CD4-positive, alpha-beta T cell (primary cell): ENCODE data around the gene HOTAIR. TPM values are rescaled to one million over a fixed set of nuclear protein-coding genes. Genes with fewer than 3 reads are reported as not detected.

Experiments used
- ATAC-seq: fragments of 200-7000 bp; cut with Tn5 transposase; one replicate; pipeline ENCODE4 v1.10.0; 2022; ENCODE audit warnings: mild to moderate bottlenecking; ENCODE audit not compliant: poor library complexity
- CTCF ChIA-PET: fragments of 350-600 bp; sonication (Branson Sonifier 250); formaldehyde crosslinking; loops from one replicate; lab custom pipeline; 2021; ENCODE audit warnings: antibody characterized with exemption, inconsistent platforms; lab: Charles Lee
- POLR2A ChIA-PET: fragments of 350-600 bp; sonication (Branson Sonifier 250); formaldehyde crosslinking; loops from one replicate; lab custom pipeline; 2021; ENCODE audit warnings: antibody characterized with exemption, inconsistent platforms; lab: Charles Lee
- DNase-seq, 14 experiments: peaks; one replicate each; pipeline ENCODE4 v3.0.0-alpha.2; 2013 to 2020; ENCODE audit warnings: mixed read lengths in 2 of 14
- H3K27ac ChIP-seq, 2 donors: one replicate each; pipeline versions ENCODE4 v1.5.1 to v1.7.0; 2013; ENCODE audit warnings: low read length in 2 of 2, low read depth in 1 of 2, mild to moderate bottlenecking in 1 of 2
- H3K27me3 ChIP-seq, 2 experiments: 1 replicate in 1 of 2; 2 replicates in 1 of 2; pipeline versions ENCODE4 v1.6.1 to v1.7.0; 2013; ENCODE audit warnings: low read length in 2 of 2, control low read depth in 1 of 2, mild to moderate bottlenecking in 1 of 2, moderate library complexity in 1 of 2; ENCODE audit not compliant: insufficient read depth in 2 of 2, control insufficient read depth in 1 of 2
- H3K36me3 ChIP-seq: one replicate; pipeline ENCODE4 v1.6.1; 2013; ENCODE audit warnings: low read length, control low read depth; ENCODE audit not compliant: insufficient read depth
- H3K4me1 ChIP-seq: one replicate; pipeline ENCODE4 v1.6.1; 2013; ENCODE audit warnings: low read length, control low read depth; ENCODE audit not compliant: insufficient read depth
- H3K4me3 ChIP-seq: one replicate; pipeline ENCODE4 v1.5.1; 2013; ENCODE audit warnings: mild to moderate bottlenecking, low read length, moderate library complexity
- H3K9me3 ChIP-seq, 2 experiments: 1 replicate in 1 of 2; 2 replicates in 1 of 2; pipeline versions ENCODE4 v1.6.1 to v1.7.0; 2013; ENCODE audit warnings: low read length in 2 of 2, mild to moderate bottlenecking in 2 of 2, control low read depth in 1 of 2, moderate library complexity in 1 of 2; ENCODE audit not compliant: control insufficient read depth in 1 of 2, insufficient read depth in 1 of 2
- H3K27ac Mint-ChIP-seq: one replicate; pipeline ENCODE4 v1.8.0; 2020; ENCODE audit warnings: mixed read lengths
- H3K27me3 Mint-ChIP-seq: one replicate; pipeline ENCODE4 v1.8.0; 2021; ENCODE audit warnings: mixed read lengths
- H3K36me3 Mint-ChIP-seq: one replicate; pipeline ENCODE4 v1.8.0; 2021; ENCODE audit warnings: low read depth, mixed read lengths
- H3K4me1 Mint-ChIP-seq: one replicate; pipeline ENCODE4 v1.8.0; 2021; ENCODE audit warnings: low read depth, mixed read lengths
- H3K4me3 Mint-ChIP-seq: one replicate; pipeline ENCODE4 v1.8.0; 2020; ENCODE audit warnings: mild to moderate bottlenecking, mixed read lengths
- H3K9me3 Mint-ChIP-seq: one replicate; pipeline ENCODE4 v1.8.0; 2020; ENCODE audit warnings: mixed read lengths
- CTCF ChIP-seq: fragments of 200-600 bp; IDR thresholded peaks from one replicate; pipeline ENCODE4 v1.8.0; 2022; ENCODE audit warnings: antibody characterized with exemption, mild to moderate bottlenecking
- intact Hi-C, 2 experiments: fragments of 100-400 bp; cut with DNase I in 1 of 2; cut with micrococcal nuclease in 1 of 2; formaldehyde crosslinking; loops; one replicate each; pipeline versions ENCODE4 v1.15.1 to v1.9.0; 2023 to 2025; cut with DNase I, micrococcal nuclease
- total RNA-seq, 174 experiments: library from RNA in 2 of 174; stranded (reverse) in 2 of 174; gene quantifications; one replicate each; pipeline ENCODE4 v1.2.3 and lab custom pipeline; 2021 to 2026

HOTAIR gene
- total RNA-seq, 2 experiments from 2014 or later: not detected

- H3K4me1 ChIP-seq: peaks cover 20% of the 10 kb centered on the region
- CTCF ChIA-PET: no interaction called here
- no peaks in the 10 kb centered on the region for H3K36me3 Mint-ChIP-seq
- ATAC-seq: no peak
- intact Hi-C loops: no loop called here
- peaks cover 4 to 49% of the 10 kb centered on the region in 2 experiments for H3K9me3 ChIP-seq
- peaks cover 99% of the 10 kb centered on the region for H3K27me3 Mint-ChIP-seq
- H3K4me3 Mint-ChIP-seq: no peak overlapping the region
- H3K36me3 ChIP-seq: no peaks in the 10 kb centered on the region
- no peaks in the 10 kb centered on the region for H3K4me1 Mint-ChIP-seq
- H3K27me3 ChIP-seq: peaks cover 93 to 99% of the 10 kb centered on the region in 2 experiments
- TF ChIP-seq CTCF: no peak
- POLR2A ChIA-PET: no interaction called here
- no peak overlapping the region for H3K4me3 ChIP-seq
- no peak overlapping the region for H3K27ac ChIP-seq
- no peak for DNase-seq
- no peak overlapping the region for H3K27ac Mint-ChIP-seq
- no peaks in the 10 kb centered on the region for H3K9me3 Mint-ChIP-seq
Observed at GRCh38 chr12:53947743-53948142, 27.0 kb downstream of the HOTAIR start.

- Mint-ChIP-seq H3K36me3 (no peaks in the 10 kb centered on the region), H3K27me3 (peaks cover 99% of the 10 kb centered on the region), H3K9me3 (no peaks in the 10 kb centered on the region), H3K4me1 (peaks cover 1% of the 10 kb centered on the region), H3K27ac (no peak overlapping the region), H3K4me3 (no peak overlapping the region)
- DNase-seq (no peak), ATAC-seq (no peak)
- H3K27me3 ChIP-seq: peaks cover 89 to 97% of the 10 kb centered on the region in 2 experiments
- H3K9me3 ChIP-seq: peaks cover 0 to 26% of the 10 kb centered on the region in 2 experiments
- no peaks in the 10 kb centered on the region for H3K36me3 ChIP-seq
- H3K27ac ChIP-seq: no peak overlapping the region
- POLR2A ChIA-PET: no interaction called here
- intact Hi-C loops: no loop called here
- TF ChIP-seq CTCF: no peak
- no peak overlapping the region for H3K4me3 ChIP-seq
- CTCF ChIA-PET: no interaction called here
- peaks cover 5% of the 10 kb centered on the region for H3K4me1 ChIP-seq
Observed at GRCh38 chr12:53944907-53945847, 29.6 kb downstream of the HOTAIR start.

- ChIA-PET CTCF (no interaction called here), POLR2A (no interaction called here)
- Histone ChIP-seq H3K9me3 (peaks cover 0 to 24% of the 10 kb centered on the region in 2 experiments), H3K4me1 (peaks cover 7% of the 10 kb centered on the region), H3K36me3 (no peaks in the 10 kb centered on the region), H3K4me3 (no peak overlapping the region), H3K27me3 (peaks cover 88 to 97% of the 10 kb centered on the region in 2 experiments), H3K27ac (no peak overlapping the region)
- intact Hi-C loops: no loop called here
- no peaks in the 10 kb centered on the region for H3K9me3 Mint-ChIP-seq
- DNase-seq: no peak
- H3K4me3 Mint-ChIP-seq: no peak overlapping the region
- no peak for TF ChIP-seq CTCF
- no peaks in the 10 kb centered on the region for H3K36me3 Mint-ChIP-seq
- H3K4me1 Mint-ChIP-seq: peaks cover 6% of the 10 kb centered on the region
- H3K27me3 Mint-ChIP-seq: peaks cover 95% of the 10 kb centered on the region
- no peak overlapping the region for H3K27ac Mint-ChIP-seq
- no peak for ATAC-seq
Observed at GRCh38 chr12:53944209-53944608, 30.5 kb downstream of the HOTAIR start.
